Brain microvascular endothelial cell (primary cell): ENCODE results near the gene CRB2.

Experiments
- DNase-seq: peaks from one replicate; pipeline ENCODE4 v3.0.0-alpha.2; 2020
- H3K27ac ChIP-seq: fragments of 250-450 bp; sonication (Bioruptor Pico); 2 replicates; pipeline ENCODE4 v1.5.1; 2020; ENCODE audit warnings: mild to moderate bottlenecking, moderate library complexity
- H3K27me3 ChIP-seq: fragments of 250-450 bp; sonication (Bioruptor Pico); replicated peaks from 2 replicates; pipeline ENCODE4 v1.5.1; 2020; ENCODE audit warnings: mild to moderate bottlenecking
- H3K36me3 ChIP-seq: fragments of 250-450 bp; sonication (Bioruptor Pico); replicated peaks from 2 replicates; pipeline ENCODE4 v1.5.1; 2020; ENCODE audit warnings: mild to moderate bottlenecking
- H3K4me3 ChIP-seq: 2 replicates; pipeline ENCODE4 v1.5.1; 2011; ENCODE audit warnings: low read depth, mild to moderate bottlenecking, control low read depth, low read length, moderate library complexity
- CTCF ChIP-seq: IDR thresholded peaks from 2 replicates; pipeline ENCODE4 v1.5.1; 2011; ENCODE audit warnings: low read depth, mild to moderate bottlenecking, moderate library complexity, low read length, control low read depth, inconsistent platforms; ENCODE audit errors: missing control alignments
- in situ Hi-C: cut with HindIII; loops from 2 replicates; pipeline ENCODE4 v1.10.0; 2017; ENCODE audit warnings: low sequenced_read_pairs, low pct_ligation_motif_present

Gene CRB2

DNA sequence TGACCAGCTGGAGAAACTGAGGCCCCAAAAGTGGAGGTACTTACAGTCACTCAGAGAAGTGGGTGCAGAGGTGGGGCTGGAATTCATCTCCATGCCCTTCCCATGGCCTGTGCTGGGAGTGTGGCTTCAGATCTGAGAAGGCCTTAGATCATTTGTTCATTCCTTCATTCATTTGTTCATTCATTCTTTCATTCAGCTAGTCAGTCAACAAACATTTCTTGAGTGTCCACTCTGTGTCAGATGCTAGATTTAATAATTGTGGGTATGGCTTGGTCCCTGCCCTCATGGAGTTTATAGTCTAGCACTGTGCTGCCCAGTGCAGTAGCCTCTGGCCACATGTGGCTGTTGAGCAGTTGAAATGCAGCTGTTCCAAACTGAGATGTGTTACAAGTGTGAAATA is 19.0 kb upstream of the CRB2 start:
- H3K27me3 ChIP-seq, result no peaks in the 10 kb centered on the region
- H3K4me3 ChIP-seq, result no peak overlapping the region
- in situ Hi-C loops, result loop anchor here (25.0 kb wide), 1 partner anchor 225 kb away; no protein-coding TSS in a partner anchor

DNA sequence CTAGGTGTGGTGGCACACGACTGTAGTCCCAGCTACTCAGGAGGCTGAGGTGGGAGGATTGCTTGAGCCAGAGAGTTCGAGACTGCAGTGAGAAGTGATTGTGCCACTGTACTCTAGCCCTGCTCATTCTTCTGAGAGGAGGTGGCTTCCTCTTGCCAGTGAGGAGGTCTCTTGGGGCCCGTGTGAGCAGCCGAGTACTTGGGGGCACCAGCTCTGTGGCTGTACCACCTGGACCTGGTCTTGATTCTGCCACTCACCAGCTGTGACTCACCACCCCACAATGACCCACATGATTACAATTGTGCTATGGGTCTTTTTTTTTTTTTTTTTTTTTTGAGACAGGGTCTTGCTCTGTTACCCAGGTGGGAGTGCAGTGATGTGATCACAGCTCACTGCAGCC is 18.0 kb upstream of the CRB2 start:
- H3K27me3 ChIP-seq, result no peaks in the 10 kb centered on the region
- in situ Hi-C loops, result loop anchor here (25.0 kb wide), 1 partner anchor 226 kb away; no protein-coding TSS in a partner anchor
- no peak for DNase-seq
- H3K27ac ChIP-seq, result no peak overlapping the region
- H3K4me3 ChIP-seq, result no peak overlapping the region
- H3K36me3 ChIP-seq, result no peaks in the 10 kb centered on the region
- TF ChIP-seq CTCF, result no peak

More for the DNA sequence above, 19.0 kb upstream of the CRB2 start:
- TF ChIP-seq CTCF, result no peak
- DNase-seq, result no peak
- Histone ChIP-seq H3K36me3 (no peaks in the 10 kb centered on the region), H3K27ac (no peak overlapping the region)

DNA sequence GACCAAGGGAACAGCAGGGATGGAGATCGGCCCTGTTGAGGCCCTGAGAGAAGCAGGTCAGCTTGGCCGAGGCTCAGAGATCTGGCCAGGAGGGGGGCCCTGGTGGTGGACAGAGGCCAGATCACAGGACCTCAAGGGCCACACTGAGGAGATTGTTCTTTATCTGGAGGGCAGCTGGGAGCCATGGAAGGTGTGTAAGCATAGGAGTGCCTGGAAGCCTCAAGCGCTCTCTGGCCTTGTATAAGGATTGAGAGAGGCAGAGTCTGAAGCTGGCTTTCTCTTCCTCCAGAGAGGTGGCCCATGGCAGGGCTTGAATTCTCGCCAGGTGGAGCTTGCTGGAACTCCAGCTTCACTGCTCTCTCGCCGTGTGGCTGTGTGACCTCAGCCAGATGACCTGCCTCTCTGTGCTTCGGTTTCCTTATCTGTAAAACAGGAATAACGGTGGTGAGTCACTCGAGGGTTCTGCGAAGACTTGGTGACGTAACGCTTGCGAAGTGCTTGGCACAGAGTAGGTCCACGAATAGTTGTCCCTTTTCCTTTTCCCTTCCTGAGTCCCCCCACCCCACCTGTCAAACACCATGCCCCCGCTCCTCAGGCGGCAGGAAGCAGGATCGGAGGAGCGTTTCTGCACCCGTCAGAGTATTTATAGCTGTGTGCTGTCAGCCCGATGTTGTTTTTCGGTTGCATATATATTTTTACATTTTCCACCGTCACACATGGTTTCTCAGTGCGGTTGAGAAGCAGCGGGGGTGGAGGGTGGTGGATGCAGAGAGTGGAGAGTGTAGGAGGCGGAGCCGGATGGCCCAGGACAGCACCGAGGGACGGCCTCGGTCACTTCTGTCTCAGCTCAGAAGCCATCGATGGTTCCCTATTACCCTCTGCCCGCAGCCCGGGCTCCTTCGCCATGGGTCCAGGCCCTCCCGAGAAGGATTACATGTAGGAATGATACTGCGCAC is 17.0 kb upstream of the CRB2 start:
- in situ Hi-C loops, result loop anchor here (25.0 kb wide), 1 partner anchor 227 kb away; no protein-coding TSS in a partner anchor
- TF ChIP-seq CTCF, result no peak
- DNase-seq, result peak; percentile 79
- Histone ChIP-seq H3K27me3 (no peaks in the 10 kb centered on the region), H3K4me3 (peak overlapping the region; percentile 12), H3K36me3 (no peaks in the 10 kb centered on the region), H3K27ac (peak overlapping the region; percentile 42)

GRCh38 chr9:123339666-123340510 is 16.1 kb upstream of the CRB2 start:
- H3K4me3 ChIP-seq, result no peak overlapping the region
- in situ Hi-C loops, result loop anchor here (25.0 kb wide), 1 partner anchor 228 kb away; no protein-coding TSS in a partner anchor
- no peak for TF ChIP-seq CTCF
- DNase-seq, result no peak
- peak overlapping the region; percentile 42 for H3K27ac ChIP-seq
- no peaks in the 10 kb centered on the region for H3K36me3 ChIP-seq
- no peaks in the 10 kb centered on the region for H3K27me3 ChIP-seq

- in situ Hi-C loops, result loop anchor here (25.0 kb wide), 1 partner anchor 230 kb away; no protein-coding TSS in a partner anchor
- no peak overlapping the region for H3K27ac ChIP-seq
- no peaks in the 10 kb centered on the region for H3K36me3 ChIP-seq
- no peak for DNase-seq
- H3K4me3 ChIP-seq, result no peak overlapping the region
- no peaks in the 10 kb centered on the region for H3K27me3 ChIP-seq
- no peak for TF ChIP-seq CTCF
Measured at GRCh38 chr9:123341816-123342215, 14.2 kb upstream of the CRB2 start.
